SKM-1 (cell line): Measurements from ENCODE around the gene SMPD2.

Experiments used
- DNase-seq: peaks from one replicate; lab custom pipeline; 2025; ENCODE audit not compliant: unreplicated experiment; lab: John Stamatoyannopoulos, UW

The SMPD2 gene

GRCh38 chr6:109446541-109446940 lies 6.0 kb downstream of the SMPD2 start:
- DNase-seq = no peak

GRCh38 chr6:109447087-109447486 lies 6.6 kb downstream of the SMPD2 start:
- no peak for DNase-seq

- no peak for DNase-seq
These were observed 7.5 kb downstream of the SMPD2 start for GRCh38 chr6:109447878-109448555.

- no peak for DNase-seq
These were observed 8.1 kb downstream of the SMPD2 start for GRCh38 chr6:109448615-109449014.

- DNase-seq = no peak
These were observed 8.7 kb downstream of the SMPD2 start for GRCh38 chr6:109449064-109449794.

- no peak for DNase-seq
These were observed 9.5 kb downstream of the SMPD2 start for GRCh38 chr6:109449795-109450673.

- DNase-seq = no peak
These were observed 10.3 kb downstream of the SMPD2 start for GRCh38 chr6:109450801-109451200.

GRCh38 chr6:109451376-109451775 lies 10.9 kb downstream of the SMPD2 start:
- no peak for DNase-seq

GRCh38 chr6:109452181-109452580 lies 11.7 kb downstream of the SMPD2 start:
- DNase-seq = no peak

- DNase-seq = no peak
These were observed 12.6 kb downstream of the SMPD2 start for GRCh38 chr6:109453156-109453555.

GRCh38 chr6:109453594-109454495 lies 13.3 kb downstream of the SMPD2 start:
- no peak for DNase-seq

- peak; percentile 43 for DNase-seq
These were observed 14.2 kb downstream of the SMPD2 start for GRCh38 chr6:109454496-109455436.

- no peak for DNase-seq
These were observed 15.1 kb downstream of the SMPD2 start, which contains the start of gene MICAL1 for GRCh38 chr6:109455437-109456110. MICAL1 (minus strand) TSS chr6:109455772; CDS start chr6:109454196, 1,576 bp downstream.

GRCh38 chr6:109456111-109456583 lies 15.6 kb downstream of the SMPD2 start:
- no peak for DNase-seq

GRCh38 chr6:109456710-109457561 lies 16.4 kb downstream of the SMPD2 start:
- no peak for DNase-seq

GRCh38 chr6:109457562-109457996 lies 17.1 kb downstream of the SMPD2 start:
- no peak for DNase-seq

GRCh38 chr6:109458774-109459531 lies 18.4 kb downstream of the SMPD2 start:
- peak; percentile 37 for DNase-seq
